HepG2 (cell line): ENCODE data around the gene CPNE2. TPM values are rescaled to one million over a fixed set of nuclear protein-coding genes. Genes with fewer than 3 reads are reported as not detected.

ENCODE experiments used
- ATAC-seq: fragments of 200-7000 bp; cut with Tn5 transposase; 3 replicates; pipeline ENCODE4 v1.9.1; 2020; ENCODE audit warnings: mild to moderate bottlenecking, moderate library complexity
- BruUV-seq: library from RNA; stranded (reverse); fragments of 400-500 nt; replicated peaks from 2 replicates; lab custom pipeline; 2021; lab: Mats Ljungman, UMichigan
- CTCF ChIA-PET: fragments of 300-600 bp; formaldehyde crosslinking; extraction: SDS; loops from one replicate; lab custom pipeline; 2021; ENCODE audit warnings: low total read pairs, inconsistent platforms, low intra/inter-chr PET ratio; lab: Yijun Ruan, JAX
- POLR2A ChIA-PET: fragments of 350-600 bp; sonication (Branson Sonifier 250); formaldehyde crosslinking; loops from one replicate; lab custom pipeline; 2020; ENCODE audit warnings: antibody characterized with exemption, inconsistent platforms; lab: Yijun Ruan, JAX
- DNase-seq: peaks from one replicate; pipeline ENCODE4 v3.0.0-alpha.2; 2015; ENCODE audit warnings: low spot score
- FAIRE-seq: peaks from 3 replicates; lab custom pipeline; 2011; peaks lifted over from hg19 to GRCh38; lab: Jason Lieb, UNC
- H2AFZ ChIP-seq: one replicate; pipeline ENCODE4 v1.6.1; 2011; ENCODE audit warnings: low read length, inconsistent platforms
- H3K27ac ChIP-seq: fragments of 300-600 bp; 3 replicates; pipeline ENCODE4 v1.8.0; 2011; ENCODE audit warnings: mixed run types, mild to moderate bottlenecking, mixed read lengths, low read length, inconsistent platforms; ENCODE audit not compliant: insufficient read depth; ENCODE audit errors: extremely low read length
- H3K27me3 ChIP-seq, 2 experiments: fragments of 200-600 bp in 1 of 2; 2 replicates in 1 of 2; 3 replicates in 1 of 2; pipeline versions ENCODE4 v1.6.0 to v1.8.0; 2011; ENCODE audit warnings: low read length in 2 of 2, mild to moderate bottlenecking in 2 of 2, moderate library complexity in 2 of 2, inconsistent platforms in 1 of 2; ENCODE audit not compliant: insufficient read depth in 2 of 2, control insufficient read depth in 1 of 2
- H3K36me3 ChIP-seq, 2 experiments: fragments of 200-600 bp in 1 of 2; replicated peaks in 1 of 2; 2 replicates in 1 of 2; 3 replicates in 1 of 2; pipeline versions ENCODE4 v1.5.1 to v1.8.0; 2011; ENCODE audit warnings: low read length in 2 of 2, inconsistent platforms in 1 of 2; ENCODE audit not compliant: insufficient read depth in 2 of 2, control insufficient read depth in 1 of 2
- H3K4me1 ChIP-seq: 2 replicates; pipeline ENCODE4 v1.5.1; 2012; ENCODE audit warnings: low read length, inconsistent platforms; ENCODE audit not compliant: insufficient read depth
- H3K4me2 ChIP-seq: 2 replicates; pipeline ENCODE4 v1.6.0; 2011; ENCODE audit warnings: low read depth, low read length, inconsistent platforms
- H3K4me3 ChIP-seq, 3 experiments: fragments of 200-600 bp in 1 of 3; sonication (generic), shearing (Covaris generic) in 1 of 3; replicated peaks in 1 of 3; 2 replicates each; pipeline ENCODE4 v1.5.1; 2011 to 2016; ENCODE audit warnings: low read length in 3 of 3, inconsistent platforms in 2 of 3, low read depth in 2 of 3, mild to moderate bottlenecking in 2 of 3, control low read depth in 1 of 3, mixed read lengths in 1 of 3; ENCODE audit not compliant: insufficient read depth in 1 of 3
- H3K79me2 ChIP-seq: one replicate; pipeline ENCODE4 v1.6.1; 2011; ENCODE audit warnings: low read length, inconsistent platforms; ENCODE audit not compliant: insufficient read depth
- H3K9ac ChIP-seq: 2 replicates; pipeline ENCODE4 v1.6.0; 2011; ENCODE audit warnings: mild to moderate bottlenecking, low read depth, low read length, inconsistent platforms; ENCODE audit not compliant: insufficient read depth
- H3K9me3 ChIP-seq: 2 replicates; pipeline ENCODE4 v1.5.1; 2012; ENCODE audit warnings: mild to moderate bottlenecking, low read length
- H4K20me1 ChIP-seq: 2 replicates; pipeline ENCODE4 v1.6.0; 2011; ENCODE audit warnings: inconsistent platforms, mild to moderate bottlenecking, low read length, moderate library complexity; ENCODE audit not compliant: insufficient read depth
- ATF4 ChIP-seq, 2 experiments: fragments of 450-650 bp in 1 of 2; sonication (generic) in 1 of 2; formaldehyde crosslinking; IDR thresholded peaks; 2 replicates each; pipeline versions ENCODE4 v1.5.0 to v1.8.0; 2020 to 2022; ENCODE audit warnings: mild to moderate bottlenecking in 1 of 2, missing genetic modification reagents in 1 of 2
- ATF7 ChIP-seq, 2 experiments: fragments of 450-650 bp in 1 of 2; sonication (generic) in 1 of 2; formaldehyde crosslinking in 1 of 2; IDR thresholded peaks; 2 replicates each; pipeline versions ENCODE4 v1.4.0 to v1.6.1; 2016 to 2020; ENCODE audit warnings: antibody characterized with exemption in 1 of 2, mild to moderate bottlenecking in 1 of 2, missing genetic modification reagents in 1 of 2
- BCL6 ChIP-seq: IDR thresholded peaks from 2 replicates; pipeline ENCODE4 v1.6.1; 2016; ENCODE audit warnings: missing genetic modification reagents, missing compliant biosample characterization
- BHLHE40 ChIP-seq: IDR thresholded peaks from 2 replicates; pipeline ENCODE4 v1.6.1; 2011; ENCODE audit warnings: low read length, improper control_type of control experiment
- CREB1 ChIP-seq, 2 experiments: fragments of 450-650 bp in 1 of 2; IDR thresholded peaks; 2 replicates each; pipeline ENCODE4 v1.6.1; 2016 to 2017; ENCODE audit warnings: control low read depth in 1 of 2, mild to moderate bottlenecking in 1 of 2, missing compliant biosample characterization in 1 of 2, missing genetic modification characterization in 1 of 2
- CREM ChIP-seq, 2 experiments: sonication (generic) in 1 of 2; formaldehyde crosslinking in 1 of 2; IDR thresholded peaks; 2 replicates each; pipeline versions ENCODE4 v1.4.0 to v1.6.1; 2016 to 2020; ENCODE audit warnings: antibody characterized with exemption in 1 of 2, mild to moderate bottlenecking in 1 of 2, missing genetic modification reagents in 1 of 2
- FOSL2 ChIP-seq: sonication (generic); formaldehyde crosslinking; IDR thresholded peaks from 2 replicates; pipeline ENCODE4 v1.4.0; 2020; ENCODE audit warnings: missing genetic modification reagents
- FOXA1 ChIP-seq, 2 experiments: fragments of 450-650 bp in 1 of 2; sonication (generic) in 1 of 2; formaldehyde crosslinking in 1 of 2; IDR thresholded peaks; 2 replicates each; pipeline versions ENCODE4 v1.4.0 to v1.6.1; 2016 to 2020; ENCODE audit warnings: missing genetic modification reagents in 1 of 2
- HMG20A ChIP-seq: IDR thresholded peaks from 2 replicates; pipeline ENCODE4 v1.6.1; 2016; ENCODE audit warnings: borderline replicate concordance
- HNRNPUL1 ChIP-seq: fragments of 200-400 bp; formaldehyde crosslinking; IDR thresholded peaks from 2 replicates; pipeline ENCODE4 v1.6.1; 2017; ENCODE audit warnings: low read depth, mild to moderate bottlenecking, low read length, moderate library complexity
- RARA ChIP-seq: IDR thresholded peaks from 2 replicates; pipeline ENCODE4 v1.6.1; 2016; ENCODE audit warnings: missing genetic modification reagents, missing compliant biosample characterization
- RBFOX2 ChIP-seq: fragments of 200-400 bp; formaldehyde crosslinking; IDR thresholded peaks from 2 replicates; pipeline ENCODE4 v1.6.1; 2017; ENCODE audit warnings: low read depth, mild to moderate bottlenecking, low read length
- SAP130 ChIP-seq: IDR thresholded peaks from 2 replicates; pipeline ENCODE4 v1.6.1; 2016; ENCODE audit warnings: low read depth
- SMC3 ChIP-seq: IDR thresholded peaks from 2 replicates; pipeline ENCODE4 v1.6.1; 2011; ENCODE audit warnings: low read length, improper control_type of control experiment
- TSC22D2 ChIP-seq: sonication (generic); formaldehyde crosslinking; IDR thresholded peaks from 2 replicates; pipeline ENCODE4 v1.5.1; 2020; ENCODE audit warnings: missing genetic modification reagents, mild to moderate bottlenecking, borderline replicate concordance
- ZBTB21 ChIP-seq: sonication (generic); formaldehyde crosslinking; IDR thresholded peaks from 2 replicates; pipeline ENCODE4 v1.4.0; 2020; ENCODE audit warnings: missing genetic modification reagents
- WGBS: methylation state at CpG from one replicate; pipeline ENCODE4 v1.1.6; 2017; ENCODE audit warnings: low lambda C conversion rate; 5-methylcytosine and 5-hydroxymethylcytosine counted together
- in situ Hi-C: cut with HindIII; loops from 2 replicates; pipeline ENCODE4 v1.10.0; 2017; ENCODE audit warnings: low pct_unique_long_range_greater_than_20kb; ENCODE audit not compliant: extremely low pct_ligation_motif_present
- intact Hi-C: fragments of 100-400 bp; cut with micrococcal nuclease; formaldehyde crosslinking; loops from one replicate; pipeline ENCODE4 v1.10.0; 2022; ENCODE audit not compliant: unreplicated experiment
- polyA plus RNA-seq, 8 experiments: library from polyadenylated mRNA; depleted of rRNA in 3 of 8; stranded (reverse) in 7 of 8; unstranded in 1 of 8; fragments of >200 nt; fragmentation: Illumina TruSeq in 4 of 8; extraction: Trizol in 4 of 8; gene quantifications; 2 replicates each; pipeline versions ENCODE4 v1.2.1 to v1.2.3, GENCODE V29; 2011 to 2016; ENCODE audit warnings: low read depth in 4 of 8, missing spikeins in 1 of 8, mixed read lengths in 1 of 8; ENCODE audit not compliant: insufficient read depth in 1 of 8
- total RNA-seq, 5 experiments: library from RNA; depleted of rRNA; stranded (reverse); fragments of >200 nt; fragmentation: Illumina TruSeq; extraction: Trizol; gene quantifications; 2 replicates each; pipeline ENCODE4 v1.2.3, GENCODE V29; 2016; ENCODE audit warnings: low read depth in 1 of 5

CPNE2 gene
- total and polyA plus RNA-seq, 2 of the 13 experiments (the other 11 are each of a cell fraction or from before 2014, with no cell fraction given): 10.6 to 23.3 TPM

GRCh38 chr16:57062329-57062728, 30.1 kb upstream of the CPNE2 start:
- CTCF ChIA-PET: no interaction called here
- Histone ChIP-seq H3K4me3 (no peak overlapping the region), H3K9ac (no peak overlapping the region), H2AFZ (no peak overlapping the region), H3K27ac (no peak overlapping the region), H3K9me3 (no peaks in the 10 kb centered on the region), H3K79me2 (no peaks in the 10 kb centered on the region), H3K36me3 (no peaks in the 10 kb centered on the region), H3K4me2 (peak overlapping the region; percentile 26; the same call in 1 of the 2 replicates), H3K4me1 (peaks cover 26% of the 10 kb centered on the region), H4K20me1 (no peaks in the 10 kb centered on the region), H3K27me3 (peaks cover 2 to 21% of the 10 kb centered on the region in 2 experiments; a peak in 4 of 5 replicates)
- WGBS: 23% methylated on average over 8 of the region's 8 CpGs
- POLR2A ChIA-PET: no interaction called here
- DNase-seq: peak; percentile 45
- FAIRE-seq: no peak
- no peak for TF ChIP-seq SMC3
- TF ChIP-seq BCL6 (CRISPR knock-in tag): peak; percentile 53; the same call in 1 of the 2 replicates
- TF ChIP-seq TSC22D2 (CRISPR knock-in tag): no peak
- TF ChIP-seq RBFOX2: no peak
- TF ChIP-seq FOSL2 (CRISPR knock-in tag): peak; percentile 20; the same call in 1 of the 2 replicates
- TF ChIP-seq HMG20A: 0 out of 2 replicates have a peak, but pooled peaks have one; percentile 28
- 0 out of 4 replicates have a peak, but pooled peaks of 1 of the 2 experiments have one; percentile 24 for TF ChIP-seq ATF4 (CRISPR knock-in tag; IDR thresholded peaks at IDR 0.05)
- TF ChIP-seq BHLHE40: peak; percentile 81
- TF ChIP-seq CREB1 (IDR thresholded peaks at IDR 0.05): peak; percentile 82
- TF ChIP-seq CREB1 (CRISPR knock-in tag; IDR thresholded peaks at IDR 0.05): no peak
- TF ChIP-seq SAP130 (CRISPR knock-in tag): peak; percentile 28; the same call in 1 of the 2 replicates
- peak; percentile 63 for TF ChIP-seq ZBTB21
- no peak for TF ChIP-seq HNRNPUL1
- TF ChIP-seq CREM (IDR thresholded peaks at IDR 0.05): no peak
- TF ChIP-seq CREM (CRISPR knock-in tag; IDR thresholded peaks at IDR 0.05): no peak
- TF ChIP-seq FOXA1 (IDR thresholded peaks at IDR 0.05): no peak
- TF ChIP-seq FOXA1 (CRISPR knock-in tag; IDR thresholded peaks at IDR 0.05): 0 out of 2 replicates have a peak, but pooled peaks have one; percentile 26
- peak; percentile 75 for TF ChIP-seq ATF7 (IDR thresholded peaks at IDR 0.05)
- TF ChIP-seq ATF7 (CRISPR knock-in tag; IDR thresholded peaks at IDR 0.05): no peak
- TF ChIP-seq RARA (CRISPR knock-in tag): 0 out of 2 replicates have a peak, but pooled peaks have one; percentile 20
- in situ Hi-C loops (no loop called here), intact Hi-C loops (no loop called here)
- no peak for ATAC-seq
- no TSS peak for BruUV-seq
